Measurements from ENCODE around the gene LUC7L.

DNA sequence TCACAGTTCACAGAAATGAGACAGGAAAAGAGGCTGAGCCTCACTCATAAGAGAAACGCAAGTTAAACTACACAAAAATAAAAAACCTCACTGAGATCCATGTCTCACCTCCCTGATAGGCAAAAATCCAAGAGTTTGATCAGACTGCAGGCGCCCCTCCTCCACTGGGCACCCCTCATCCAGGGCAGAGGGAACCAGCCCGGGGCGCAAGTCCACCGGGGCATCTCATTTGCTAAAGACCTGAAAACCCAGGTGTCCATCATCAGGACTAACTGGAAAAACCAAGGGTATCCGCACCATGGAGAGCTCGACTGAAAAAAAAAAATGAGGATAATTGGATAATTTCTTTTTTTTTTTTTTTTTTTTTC lies 74.2 kb downstream of the LUC7L start:
- TF ChIP-seq, protein P1, sequence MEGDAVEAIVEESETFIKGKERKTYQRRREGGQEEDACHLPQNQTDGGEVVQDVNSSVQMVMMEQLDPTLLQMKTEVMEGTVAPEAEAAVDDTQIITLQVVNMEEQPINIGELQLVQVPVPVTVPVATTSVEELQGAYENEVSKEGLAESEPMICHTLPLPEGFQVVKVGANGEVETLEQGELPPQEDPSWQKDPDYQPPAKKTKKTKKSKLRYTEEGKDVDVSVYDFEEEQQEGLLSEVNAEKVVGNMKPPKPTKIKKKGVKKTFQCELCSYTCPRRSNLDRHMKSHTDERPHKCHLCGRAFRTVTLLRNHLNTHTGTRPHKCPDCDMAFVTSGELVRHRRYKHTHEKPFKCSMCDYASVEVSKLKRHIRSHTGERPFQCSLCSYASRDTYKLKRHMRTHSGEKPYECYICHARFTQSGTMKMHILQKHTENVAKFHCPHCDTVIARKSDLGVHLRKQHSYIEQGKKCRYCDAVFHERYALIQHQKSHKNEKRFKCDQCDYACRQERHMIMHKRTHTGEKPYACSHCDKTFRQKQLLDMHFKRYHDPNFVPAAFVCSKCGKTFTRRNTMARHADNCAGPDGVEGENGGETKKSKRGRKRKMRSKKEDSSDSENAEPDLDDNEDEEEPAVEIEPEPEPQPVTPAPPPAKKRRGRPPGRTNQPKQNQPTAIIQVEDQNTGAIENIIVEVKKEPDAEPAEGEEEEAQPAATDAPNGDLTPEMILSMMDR (IDR thresholded peaks at IDR 0.05), result no peak
- TF ChIP-seq POLR2A (IDR thresholded peaks at IDR 0.05) (no peak), EP300 (IDR thresholded peaks at IDR 0.05) (no peak)

All from ovary (tissue), 3 donors.